Panc1 (cell line): Measurements from ENCODE around the gene UBE2D4. TPM values are rescaled to one million over a fixed set of nuclear protein-coding genes. Genes with fewer than 3 reads are reported as not detected.
"Not testable (repeated sequence)": the region's sequence is repeated elsewhere in the genome, so short reads cannot be mapped to it uniquely, and the experiment has no call there.

Source experiments
- ATAC-seq: fragments of 200-7000 bp; cut with Tn5 transposase; 2 replicates; pipeline ENCODE4 v1.9.1; 2020; ENCODE audit warnings: mild to moderate bottlenecking, moderate library complexity
- BruUV-seq: library from RNA; stranded (reverse); fragments of 400-500 nt; replicated peaks from 2 replicates; lab custom pipeline; 2021; lab: Mats Ljungman, UMichigan
- CTCF ChIA-PET: fragments of 300-600 bp; sonication (Branson Sonifier 250); formaldehyde crosslinking; loops from one replicate; lab custom pipeline; 2022; ENCODE audit warnings: antibody characterized with exemption; lab: Charles Lee
- POLR2A ChIA-PET: fragments of 300-600 bp; sonication (Branson Sonifier 250); formaldehyde crosslinking; loops from one replicate; lab custom pipeline; 2022; ENCODE audit warnings: antibody characterized with exemption; lab: Charles Lee
- DNase-seq: peaks from one replicate; pipeline ENCODE4 v3.0.0-alpha.2; 2010; ENCODE audit warnings: low read depth, low spot score
- H3K27ac ChIP-seq: 2 replicates; pipeline ENCODE4 v1.5.1; 2011; ENCODE audit warnings: mild to moderate bottlenecking, low read length, inconsistent platforms
- H3K27me3 ChIP-seq: fragments of 200-500 bp; sonication (Bioruptor generic); 2 replicates; pipeline ENCODE4 v1.6.0; 2014; ENCODE audit warnings: low read length, inconsistent platforms; ENCODE audit not compliant: control insufficient read depth, insufficient read depth
- H3K36me3 ChIP-seq: fragments of 200-500 bp; sonication (Bioruptor generic); 2 replicates; pipeline ENCODE4 v1.5.1; 2014; ENCODE audit warnings: inconsistent platforms, mild to moderate bottlenecking, low read length, moderate library complexity; ENCODE audit not compliant: control insufficient read depth, insufficient read depth
- H3K4me1 ChIP-seq: 2 replicates; pipeline ENCODE4 v1.5.1; 2011; ENCODE audit warnings: inconsistent platforms, mild to moderate bottlenecking, low read length, moderate library complexity; ENCODE audit not compliant: control insufficient read depth, insufficient read depth
- H3K4me3 ChIP-seq, 2 experiments: 2 replicates each; pipeline ENCODE4 v1.5.1; 2011 to 2012; ENCODE audit warnings: low read depth in 2 of 2, low read length in 2 of 2, mild to moderate bottlenecking in 2 of 2, inconsistent platforms in 1 of 2, moderate library complexity in 1 of 2
- H3K9me3 ChIP-seq: fragments of 200-500 bp; sonication (Bioruptor generic); 2 replicates; pipeline ENCODE4 v1.5.1; 2014; ENCODE audit warnings: low read depth, mild to moderate bottlenecking, inconsistent platforms, low read length, moderate library complexity; ENCODE audit not compliant: control insufficient read depth, insufficient read depth
- CTCF ChIP-seq: fragments of 450-650 bp; IDR thresholded peaks from 2 replicates; pipeline ENCODE4 v1.5.1; 2017; ENCODE audit warnings: mild to moderate bottlenecking
- in situ Hi-C: cut with HindIII; loops from 2 replicates; pipeline ENCODE4 v1.10.0; 2016; ENCODE audit warnings: low sequenced_read_pairs, low pct_unique_long_range_greater_than_20kb
- intact Hi-C: fragments of 100-400 bp; cut with micrococcal nuclease; formaldehyde crosslinking; loops from one replicate; pipeline ENCODE4 v1.10.0; 2022; ENCODE audit not compliant: unreplicated experiment
- total RNA-seq: library from RNA; stranded (reverse); gene quantifications from one replicate; pipeline ENCODE4 v1.2.1, GENCODE V29; 2021; ENCODE audit not compliant: unreplicated experiment

UBE2D4 gene
- total RNA-seq, 1 experiment from 2014 or later = 35.9 TPM

- H3K36me3 ChIP-seq, intact Hi-C loops, ATAC-seq, POLR2A ChIA-PET, H3K4me3 ChIP-seq, in situ Hi-C loops, BruUV-seq, H3K4me1 ChIP-seq, DNase-seq, H3K27ac ChIP-seq, H3K27me3 ChIP-seq, H3K9me3 ChIP-seq, CTCF ChIA-PET: not testable (repeated sequence)
- TF ChIP-seq CTCF = peak; percentile 11; the same call in 1 of the 2 replicates
Measured at GRCh38 chr7:43983736-43984135, 57.5 kb downstream of the UBE2D4 start.

GRCh38 chr7:43985904-43986864 is 59.9 kb downstream of the UBE2D4 start:
- CTCF ChIA-PET = not testable (repeated sequence)

GRCh38 chr7:43987476-43987875 is 61.2 kb downstream of the UBE2D4 start:
- POLR2A ChIA-PET, BruUV-seq, intact Hi-C loops, DNase-seq, ATAC-seq, H3K9me3 ChIP-seq, H3K4me1 ChIP-seq, H3K27me3 ChIP-seq, H3K36me3 ChIP-seq, H3K4me3 ChIP-seq, in situ Hi-C loops, H3K27ac ChIP-seq: not testable (repeated sequence)
- CTCF ChIA-PET = interaction anchor here (0.9 kb wide), 1 partner anchor 58 kb away, joined by 9 read pairs; no protein-coding TSS in a partner anchor

More at GRCh38 chr7:43985904-43986864, 59.9 kb downstream of the UBE2D4 start:
- H3K27me3 ChIP-seq, H3K36me3 ChIP-seq, in situ Hi-C loops, BruUV-seq, POLR2A ChIA-PET, H3K9me3 ChIP-seq, H3K27ac ChIP-seq, H3K4me1 ChIP-seq, H3K4me3 ChIP-seq, intact Hi-C loops: not testable (repeated sequence)
- peak; percentile 8 for DNase-seq
- TF ChIP-seq CTCF = peak; percentile 71
- peak; percentile 87 for ATAC-seq

GRCh38 chr7:43990011-43990585 is 63.9 kb downstream of the UBE2D4 start:
- intact Hi-C loops, CTCF ChIA-PET, H3K27ac ChIP-seq, BruUV-seq, H3K4me1 ChIP-seq, DNase-seq, in situ Hi-C loops, H3K9me3 ChIP-seq, POLR2A ChIA-PET, ATAC-seq, H3K4me3 ChIP-seq, H3K27me3 ChIP-seq, H3K36me3 ChIP-seq: not testable (repeated sequence)

GRCh38 chr7:43990829-43991228 is 64.6 kb downstream of the UBE2D4 start:
- ATAC-seq, H3K4me3 ChIP-seq, POLR2A ChIA-PET, CTCF ChIA-PET, H3K36me3 ChIP-seq, H3K4me1 ChIP-seq, BruUV-seq, H3K27me3 ChIP-seq, H3K9me3 ChIP-seq, in situ Hi-C loops, intact Hi-C loops, DNase-seq, H3K27ac ChIP-seq: not testable (repeated sequence)

- H3K4me3 ChIP-seq, H3K36me3 ChIP-seq, BruUV-seq, ATAC-seq, POLR2A ChIA-PET, H3K9me3 ChIP-seq, H3K27ac ChIP-seq, H3K4me1 ChIP-seq, intact Hi-C loops, CTCF ChIA-PET, H3K27me3 ChIP-seq, in situ Hi-C loops, DNase-seq: not testable (repeated sequence)
Measured at GRCh38 chr7:43992896-43993295, 66.7 kb downstream of the UBE2D4 start.
